Smooth muscle cell of the brain vasculature (primary cell): ENCODE measurements around the gene TRABD.

Source experiments
- DNase-seq: peaks from one replicate; pipeline ENCODE4 v3.0.0-alpha.2; 2012; ENCODE audit warnings: low read depth, low spot score

Gene TRABD

GRCh38 chr22:50173983-50174355 is 11.7 kb upstream of the TRABD start:
- DNase-seq, result no peak

GRCh38 chr22:50174382-50175190 is 11.1 kb upstream of the TRABD start:
- no peak for DNase-seq

GRCh38 chr22:50175191-50175461 is 10.6 kb upstream of the TRABD start:
- DNase-seq, result no peak

DNA sequence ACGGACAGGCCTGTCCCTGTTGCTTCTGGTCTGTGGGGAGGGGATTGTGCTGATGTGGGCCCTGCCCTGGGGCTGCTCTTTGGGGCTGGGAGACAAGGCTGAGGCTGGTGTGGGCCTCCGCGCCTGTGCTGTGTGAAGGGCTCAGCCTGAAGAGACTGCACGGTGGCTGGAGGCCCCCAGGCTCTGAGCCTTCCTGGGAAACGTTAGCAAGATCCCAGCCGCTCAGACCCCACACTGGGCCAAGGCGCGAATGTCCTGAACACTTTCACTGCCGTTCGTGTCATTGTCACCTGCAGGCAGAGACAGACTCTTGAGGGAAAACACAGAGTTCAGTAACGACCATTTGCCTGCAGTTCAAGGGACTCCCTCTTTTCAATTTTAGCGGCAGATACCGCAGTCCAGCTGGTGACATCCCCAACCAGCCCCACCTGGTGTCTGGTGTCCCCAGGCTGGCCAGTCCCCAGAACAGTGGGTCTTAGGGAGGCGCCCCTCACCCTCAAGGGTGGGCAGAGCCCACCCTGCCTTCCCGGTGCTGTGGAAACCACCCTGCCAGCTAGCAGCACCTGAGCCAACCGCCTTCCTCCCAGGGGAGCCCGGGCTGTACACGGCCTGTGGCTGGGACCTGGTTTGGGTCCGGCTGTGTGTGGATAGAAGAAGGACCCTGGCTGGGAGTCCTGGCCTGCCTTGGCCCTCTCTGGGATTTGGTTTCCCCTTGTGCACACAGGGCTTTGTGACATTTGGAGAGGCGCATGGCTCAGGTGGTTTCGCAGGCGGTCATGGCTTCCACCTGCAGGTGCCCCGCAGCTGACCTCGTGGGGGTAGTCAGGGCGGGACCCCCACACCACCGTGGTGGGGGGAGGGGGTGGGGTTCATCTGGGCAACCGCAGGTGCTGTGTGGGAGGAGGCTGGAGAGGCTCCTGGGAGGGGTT is 9.5 kb upstream of the TRABD start:
- DNase-seq, result no peak

DNA sequence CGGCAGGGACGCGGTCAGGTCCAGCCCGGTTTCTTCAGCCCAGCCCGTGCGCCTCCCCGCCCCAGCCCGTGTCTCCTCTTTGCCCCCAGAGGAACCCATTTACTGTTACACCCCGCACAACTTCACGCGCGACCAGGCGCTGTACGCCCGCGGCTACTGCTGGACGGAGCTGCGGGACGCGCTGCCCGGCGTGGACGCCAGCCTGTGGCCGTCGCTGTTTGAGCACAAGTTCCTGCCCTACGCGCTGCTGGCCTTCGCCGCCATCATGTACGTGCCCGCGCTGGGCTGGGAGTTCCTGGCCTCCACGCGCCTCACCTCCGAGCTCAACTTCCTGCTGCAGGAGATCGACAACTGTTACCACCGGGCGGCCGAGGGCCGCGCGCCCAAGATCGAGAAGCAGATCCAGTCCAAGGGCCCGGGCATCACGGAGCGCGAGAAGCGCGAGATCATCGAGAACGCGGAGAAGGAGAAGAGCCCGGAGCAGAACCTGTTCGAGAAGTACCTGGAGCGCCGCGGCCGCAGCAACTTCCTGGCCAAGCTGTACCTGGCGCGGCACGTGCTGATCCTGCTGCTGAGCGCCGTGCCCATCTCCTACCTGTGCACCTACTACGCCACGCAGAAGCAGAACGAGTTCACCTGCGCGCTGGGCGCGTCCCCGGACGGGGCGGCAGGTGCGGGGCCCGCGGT is 8.7 kb upstream of the TRABD start:
- no peak for DNase-seq

DNA sequence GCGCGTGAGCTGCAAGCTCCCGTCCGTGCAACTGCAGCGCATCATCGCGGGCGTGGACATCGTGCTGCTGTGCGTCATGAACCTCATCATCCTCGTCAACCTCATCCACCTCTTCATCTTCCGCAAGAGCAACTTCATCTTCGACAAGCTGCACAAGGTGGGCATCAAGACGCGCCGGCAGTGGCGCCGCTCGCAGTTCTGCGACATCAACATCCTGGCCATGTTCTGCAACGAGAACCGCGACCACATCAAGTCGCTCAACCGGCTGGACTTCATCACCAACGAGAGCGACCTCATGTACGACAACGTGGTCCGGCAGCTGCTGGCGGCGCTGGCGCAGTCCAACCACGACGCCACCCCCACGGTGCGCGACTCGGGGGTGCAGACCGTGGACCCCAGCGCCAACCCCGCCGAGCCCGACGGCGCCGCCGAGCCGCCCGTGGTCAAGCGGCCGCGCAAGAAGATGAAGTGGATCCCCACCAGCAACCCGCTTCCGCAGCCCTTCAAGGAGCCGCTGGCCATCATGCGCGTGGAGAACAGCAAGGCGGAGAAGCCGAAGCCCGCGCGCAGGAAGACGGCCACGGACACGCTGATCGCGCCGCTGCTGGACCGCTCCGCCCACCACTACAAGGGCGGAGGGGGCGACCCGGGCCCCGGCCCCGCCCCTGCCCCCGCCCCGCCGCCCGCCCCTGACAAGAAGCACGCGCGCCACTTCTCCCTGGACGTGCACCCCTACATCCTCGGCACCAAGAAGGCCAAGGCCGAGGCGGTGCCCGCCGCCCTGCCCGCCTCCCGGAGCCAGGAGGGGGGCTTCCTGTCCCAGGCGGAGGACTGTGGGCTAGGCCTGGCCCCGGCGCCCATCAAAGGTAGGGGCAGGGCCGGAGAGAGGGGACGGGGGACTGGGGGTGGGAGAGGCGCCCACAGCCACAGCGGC is 7.9 kb upstream of the TRABD start:
- DNase-seq, result no peak

DNA sequence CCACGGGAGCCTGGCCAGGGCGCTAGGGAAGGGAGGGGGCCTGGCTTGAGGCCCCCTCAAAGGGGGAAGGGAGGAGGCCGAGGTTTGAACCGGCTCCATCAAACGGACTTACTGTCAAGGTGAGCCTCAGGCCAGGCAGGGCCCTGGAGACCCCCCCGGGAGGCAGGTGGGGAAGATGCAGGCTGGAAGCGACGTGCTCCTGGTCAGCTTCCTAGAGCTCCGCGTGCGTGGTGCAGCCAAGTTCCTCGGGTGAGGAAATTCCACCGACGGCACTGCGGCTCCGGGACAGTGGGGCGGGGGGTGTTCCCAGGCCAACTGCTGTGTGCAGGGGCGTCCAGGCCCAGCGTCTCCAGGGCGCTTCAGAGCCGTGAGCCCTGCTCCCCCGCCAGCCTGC is 7.2 kb upstream of the TRABD start:
- DNase-seq, result no peak

- no peak for DNase-seq
These were observed 6.5 kb upstream of the TRABD start for GRCh38 chr22:50178871-50179869.

DNA sequence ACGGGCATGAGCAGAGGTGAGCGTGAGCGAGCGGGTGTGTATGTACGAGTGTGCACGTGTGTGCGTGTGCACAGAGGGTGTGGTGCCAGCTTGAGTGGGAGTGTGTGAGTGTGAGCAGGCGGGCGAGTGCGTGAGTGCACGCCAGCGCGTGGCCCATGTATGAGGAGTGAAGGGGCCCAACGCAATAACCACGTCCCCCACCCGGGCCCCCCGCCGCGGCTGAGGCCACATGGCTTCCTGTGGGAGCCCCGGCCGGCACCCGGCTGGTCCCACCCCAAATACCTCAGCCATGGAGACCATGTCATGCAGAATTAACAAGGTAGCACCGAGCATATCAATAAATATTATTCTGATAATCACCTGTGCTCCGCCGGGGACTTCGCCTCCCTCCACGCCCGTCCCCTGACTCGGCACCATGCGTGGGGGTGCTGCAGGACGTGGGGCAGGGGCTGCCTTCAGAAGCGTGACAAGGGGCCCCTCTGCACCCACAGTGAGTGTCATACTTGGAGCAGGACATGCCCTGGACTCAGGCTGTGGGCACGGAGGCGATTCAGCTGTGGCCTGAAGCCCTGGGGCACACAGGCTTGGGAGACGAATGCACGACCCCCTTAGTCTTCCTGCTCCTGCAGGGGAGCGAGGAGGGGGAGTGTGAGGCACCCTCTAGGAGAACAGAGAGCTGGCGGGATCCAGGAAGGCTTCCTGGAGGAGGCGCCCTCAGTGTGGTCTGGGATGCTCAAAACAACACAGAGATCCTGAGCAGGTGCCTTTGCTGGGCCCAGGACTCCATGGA is 5.6 kb upstream of the TRABD start:
- no peak for DNase-seq

DNA sequence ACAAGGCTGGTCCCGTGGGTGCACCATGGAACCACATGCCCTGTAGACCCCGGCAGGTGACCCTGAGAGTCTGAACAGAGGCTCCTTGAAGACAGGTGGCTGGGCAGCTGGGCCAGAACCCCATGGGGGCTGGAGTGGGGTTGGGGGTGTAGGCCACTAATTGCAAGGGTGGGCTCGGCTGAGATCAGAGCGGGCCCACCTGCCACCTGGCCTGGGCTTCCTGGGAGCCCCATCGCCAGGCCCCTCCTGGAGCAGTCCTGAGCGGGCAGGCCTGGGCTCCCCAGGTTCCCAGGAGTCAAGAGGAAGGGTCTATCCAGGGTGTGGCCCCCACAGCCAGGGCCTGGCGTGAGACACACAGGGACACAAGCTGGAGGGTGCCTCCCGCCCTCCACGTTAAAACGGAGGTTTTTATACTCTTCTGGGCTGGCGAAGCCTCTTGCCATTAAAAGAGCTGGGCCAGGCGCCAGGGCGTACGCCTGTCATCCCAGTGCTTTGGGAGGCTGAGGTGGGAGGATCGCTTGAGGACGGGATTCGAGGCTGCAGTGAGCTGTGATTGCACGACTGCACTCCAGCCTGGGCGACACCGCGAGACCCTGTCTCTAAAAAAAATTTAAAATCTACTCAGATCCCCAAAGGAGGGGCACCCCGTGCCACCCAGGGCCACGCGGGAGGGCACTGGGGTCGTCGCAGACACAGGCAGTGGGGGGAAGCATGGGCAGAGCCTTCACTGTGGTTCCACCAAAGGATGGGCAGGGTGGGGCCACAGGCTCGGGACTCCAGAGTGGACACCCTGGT is 4.8 kb upstream of the TRABD start:
- no peak for DNase-seq

DNA sequence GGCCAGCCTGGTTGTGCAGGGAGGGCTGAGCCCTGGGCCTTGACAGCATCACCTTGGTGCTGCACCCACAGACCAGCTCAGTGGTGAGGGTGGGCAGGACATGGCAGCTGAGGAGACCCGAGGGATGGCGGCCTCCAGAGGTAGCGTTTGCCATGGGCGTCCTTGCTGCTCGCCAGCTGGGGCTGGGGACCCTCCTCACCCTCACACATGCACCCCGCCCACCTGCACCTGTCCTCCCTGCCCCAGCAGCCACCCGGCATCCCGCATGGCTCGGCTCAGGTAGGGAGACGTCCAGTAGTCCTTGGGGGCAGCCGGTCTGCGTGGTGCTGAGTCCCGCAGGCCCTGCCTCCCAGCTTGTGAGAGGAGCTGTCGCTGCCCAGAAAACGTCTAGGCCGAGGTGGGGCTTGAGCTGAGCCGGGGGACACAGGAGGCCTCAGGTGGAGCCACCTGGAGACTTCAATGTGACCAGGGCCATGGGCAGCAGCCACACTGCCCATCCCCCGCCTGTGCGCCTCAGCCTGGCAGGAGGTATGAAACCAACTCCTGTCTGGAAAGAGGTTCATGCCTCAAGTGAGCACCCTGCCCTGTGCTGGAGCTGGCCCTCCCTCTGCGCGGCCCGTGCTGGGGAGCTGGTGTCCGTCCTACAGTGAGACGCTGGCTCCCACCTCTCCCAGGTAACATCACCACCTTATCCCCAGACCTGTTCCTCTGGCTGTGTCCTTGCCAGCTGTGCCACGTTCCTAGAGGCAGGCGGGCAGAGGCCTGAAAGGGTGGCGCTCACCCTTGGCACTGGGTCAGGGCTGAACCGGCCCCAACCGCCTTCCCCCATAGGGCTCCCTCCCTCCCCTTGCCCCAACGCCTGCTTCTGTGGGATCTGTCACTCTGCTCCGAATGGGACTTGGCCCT is 3.3 kb upstream of the TRABD start:
- no peak for DNase-seq

- DNase-seq, result no peak
These were observed 2.4 kb upstream of the TRABD start for GRCh38 chr22:50183141-50183971.

GRCh38 chr22:50184004-50184901 is 1.5 kb upstream of the TRABD start:
- no peak for DNase-seq

GRCh38 chr22:50184902-50185374 is 775 bp upstream of the TRABD start:
- no peak for DNase-seq

GRCh38 chr22:50186181-50186714 is 535 bp downstream of the TRABD start:
- DNase-seq, result no peak
